Activated T-helper 1 cell treated with anti-CD3 and anti-CD28 coated beads, Interleukin-12 subunit alpha, Interleukin-12 subunit beta, Interleukin-2, Interleukin-4 antibody, amounts not matched to agents 30 ng/mL and 10 ng/mL and 1 ng/mL, durations not matched to agents 14 hours and 24 hours and 36 hours (primary cell): ENCODE data around the gene ANK3. TPM values are rescaled to one million over a fixed set of nuclear protein-coding genes. Genes with fewer than 3 reads are reported as not detected.

Experiments used
- DNase-seq: peaks from one replicate; pipeline ENCODE4 v3.0.0; 2021; ENCODE audit warnings: low spot score
- H3K27ac Mint-ChIP-seq: one replicate; pipeline ENCODE4 v1.8.0; 2021; ENCODE audit warnings: mild to moderate bottlenecking, mixed read lengths
- H3K27me3 Mint-ChIP-seq: one replicate; pipeline ENCODE4 v1.8.0; 2022; ENCODE audit warnings: mild to moderate bottlenecking, moderate library complexity, mixed read lengths; ENCODE audit not compliant: insufficient read depth
- H3K36me3 Mint-ChIP-seq: one replicate; pipeline ENCODE4 v1.8.0; 2021; ENCODE audit warnings: low read depth, mixed read lengths
- H3K4me1 Mint-ChIP-seq: one replicate; pipeline ENCODE4 v1.8.0; 2021; ENCODE audit warnings: low read depth, mixed read lengths
- H3K4me3 Mint-ChIP-seq: one replicate; pipeline ENCODE4 v1.8.0; 2021; ENCODE audit warnings: mild to moderate bottlenecking, moderate library complexity, mixed read lengths
- H3K9me3 Mint-ChIP-seq: one replicate; pipeline ENCODE4 v1.8.0; 2021; ENCODE audit warnings: mixed read lengths
- intact Hi-C: fragments of 100-400 bp; cut with micrococcal nuclease; formaldehyde crosslinking; loops from one replicate; pipeline ENCODE4 v1.15.1; 2024
- total RNA-seq: library from RNA; stranded (reverse); gene quantifications from 2 replicates; pipeline ENCODE4 v1.2.3, GENCODE V29; 2022

Gene ANK3
- total RNA-seq, 1 donor from 2014 or later: 26.8 TPM

- Mint-ChIP-seq H3K27ac (no peak overlapping the region), H3K36me3 (no peaks in the 10 kb centered on the region), H3K9me3 (no peaks in the 10 kb centered on the region), H3K4me1 (no peaks in the 10 kb centered on the region), H3K27me3 (no peaks in the 10 kb centered on the region), H3K4me3 (no peak overlapping the region)
- intact Hi-C loops: no loop called here
- DNase-seq: no peak
Measured at GRCh38 chr10:60343254-60343653, 46.4 kb downstream of the ANK3 start.

- Mint-ChIP-seq H3K27me3 (no peaks in the 10 kb centered on the region), H3K36me3 (no peaks in the 10 kb centered on the region), H3K27ac (no peak overlapping the region), H3K4me3 (no peak overlapping the region), H3K4me1 (no peaks in the 10 kb centered on the region), H3K9me3 (no peaks in the 10 kb centered on the region)
- intact Hi-C loops: no loop called here
- no peak for DNase-seq
Measured at GRCh38 chr10:60341969-60342368, 47.7 kb downstream of the ANK3 start.

GRCh38 chr10:60340973-60341372, 48.7 kb downstream of the ANK3 start:
- Mint-ChIP-seq H3K4me3 (no peak overlapping the region), H3K36me3 (no peaks in the 10 kb centered on the region), H3K9me3 (no peaks in the 10 kb centered on the region), H3K27me3 (no peaks in the 10 kb centered on the region), H3K4me1 (no peaks in the 10 kb centered on the region), H3K27ac (no peak overlapping the region)
- intact Hi-C loops: no loop called here
- no peak for DNase-seq

GRCh38 chr10:60339757-60340156, 49.9 kb downstream of the ANK3 start:
- Mint-ChIP-seq H3K36me3 (no peaks in the 10 kb centered on the region), H3K4me1 (no peaks in the 10 kb centered on the region), H3K27ac (no peak overlapping the region), H3K27me3 (no peaks in the 10 kb centered on the region), H3K4me3 (no peak overlapping the region), H3K9me3 (no peaks in the 10 kb centered on the region)
- intact Hi-C loops: no loop called here
- DNase-seq: no peak

DNA sequence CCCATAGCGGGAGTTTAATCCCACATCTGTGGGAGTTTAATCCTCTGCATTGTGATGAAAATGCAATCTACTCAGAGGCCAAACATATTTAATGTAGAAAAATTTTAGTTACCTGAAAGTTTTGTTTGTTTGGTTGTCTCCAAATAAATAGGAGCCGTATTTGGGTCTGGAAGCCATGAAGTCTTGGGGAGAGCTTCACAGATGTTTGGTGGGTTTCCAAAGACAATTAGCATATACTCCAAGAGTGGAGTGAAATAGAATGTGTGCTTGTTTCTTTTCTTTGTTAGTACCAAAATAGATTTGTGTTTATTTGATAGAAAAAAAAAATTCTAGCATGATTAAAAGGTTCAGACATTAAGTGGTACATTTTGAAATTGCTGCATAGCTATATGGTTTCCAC, 50.9 kb downstream of the ANK3 start:
- no peaks in the 10 kb centered on the region for H3K27me3 Mint-ChIP-seq
- H3K9me3 Mint-ChIP-seq: no peaks in the 10 kb centered on the region
- no peak overlapping the region for H3K27ac Mint-ChIP-seq
- no peaks in the 10 kb centered on the region for H3K4me1 Mint-ChIP-seq
- no peak overlapping the region for H3K4me3 Mint-ChIP-seq
- H3K36me3 Mint-ChIP-seq: no peaks in the 10 kb centered on the region
- intact Hi-C loops: no loop called here
- DNase-seq: no peak

DNA sequence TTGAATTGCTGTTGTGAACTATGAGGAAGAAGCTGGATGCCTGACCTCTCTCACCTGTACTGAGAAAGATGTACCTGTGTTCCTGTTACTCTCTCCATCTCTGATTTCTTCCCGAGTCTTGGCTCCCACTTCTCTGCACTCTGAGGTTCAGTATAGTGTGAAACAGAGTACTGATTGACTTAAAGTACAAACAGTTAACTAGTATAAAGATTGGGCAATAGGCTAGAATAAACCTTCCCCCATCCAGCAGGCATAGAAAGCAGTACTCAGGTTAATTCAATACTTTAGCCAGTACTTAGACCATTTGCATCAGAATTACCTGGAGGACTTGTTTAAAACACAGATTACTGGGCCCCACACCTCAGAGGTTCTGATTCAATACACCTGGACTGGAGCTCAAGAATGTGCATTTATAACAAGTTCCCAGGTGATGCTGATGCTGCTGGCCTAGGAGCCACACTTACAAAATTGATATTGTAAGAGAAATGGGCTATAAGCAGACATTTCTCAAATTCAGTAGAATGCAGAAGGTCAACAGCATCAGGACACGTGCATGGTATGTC, 51.6 kb downstream of the ANK3 start:
- Mint-ChIP-seq H3K4me1 (no peaks in the 10 kb centered on the region), H3K9me3 (no peaks in the 10 kb centered on the region), H3K36me3 (peaks cover 2% of the 10 kb centered on the region), H3K27ac (no peak overlapping the region), H3K4me3 (no peak overlapping the region), H3K27me3 (no peaks in the 10 kb centered on the region)
- DNase-seq: no peak
- intact Hi-C loops: no loop called here

GRCh38 chr10:60336901-60337630, 52.6 kb downstream of the ANK3 start:
- intact Hi-C loops: no loop called here
- Mint-ChIP-seq H3K27me3 (no peaks in the 10 kb centered on the region), H3K4me1 (no peaks in the 10 kb centered on the region), H3K9me3 (no peaks in the 10 kb centered on the region), H3K36me3 (peaks cover 2% of the 10 kb centered on the region), H3K4me3 (no peak overlapping the region), H3K27ac (no peak overlapping the region)
- DNase-seq: no peak

GRCh38 chr10:60335708-60336107, 54.0 kb downstream of the ANK3 start:
- H3K4me3 Mint-ChIP-seq: no peak overlapping the region
- no peaks in the 10 kb centered on the region for H3K9me3 Mint-ChIP-seq
- intact Hi-C loops: no loop called here
- DNase-seq: no peak
- no peaks in the 10 kb centered on the region for H3K27me3 Mint-ChIP-seq
- H3K27ac Mint-ChIP-seq: no peak overlapping the region
- no peaks in the 10 kb centered on the region for H3K4me1 Mint-ChIP-seq
- peaks cover 2% of the 10 kb centered on the region for H3K36me3 Mint-ChIP-seq

- H3K9me3 Mint-ChIP-seq: no peaks in the 10 kb centered on the region
- H3K4me3 Mint-ChIP-seq: no peak overlapping the region
- intact Hi-C loops: no loop called here
- peaks cover 2% of the 10 kb centered on the region for H3K36me3 Mint-ChIP-seq
- no peaks in the 10 kb centered on the region for H3K27me3 Mint-ChIP-seq
- no peak for DNase-seq
- no peaks in the 10 kb centered on the region for H3K4me1 Mint-ChIP-seq
- no peak overlapping the region for H3K27ac Mint-ChIP-seq
Measured at GRCh38 chr10:60334991-60335390, 54.7 kb downstream of the ANK3 start.

- Mint-ChIP-seq H3K4me1 (no peaks in the 10 kb centered on the region), H3K36me3 (peaks cover 2% of the 10 kb centered on the region)
- intact Hi-C loops: no loop called here
Measured at GRCh38 chr10:60332371-60332770, 57.3 kb downstream of the ANK3 start.

DNA sequence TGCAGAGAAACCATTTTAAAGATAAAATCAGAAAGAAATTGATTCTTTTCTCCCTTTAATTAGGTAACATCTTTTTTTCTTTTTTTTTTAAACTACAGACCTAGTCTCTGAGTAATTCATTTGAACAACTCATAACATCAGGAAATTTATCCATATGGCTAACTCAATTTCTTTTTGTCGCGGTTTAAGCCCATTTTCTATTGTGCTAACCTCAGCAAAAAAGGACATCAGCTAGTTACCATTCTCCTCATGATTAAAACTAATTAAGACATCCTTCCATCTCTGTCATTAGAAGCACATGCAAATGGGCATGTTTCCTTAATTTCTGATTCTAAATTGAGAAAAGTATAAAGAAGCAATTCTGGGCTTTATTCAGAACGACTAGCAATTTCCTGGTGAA, 57.8 kb downstream of the ANK3 start:
- no peak for DNase-seq
- no peak overlapping the region for H3K27ac Mint-ChIP-seq
- H3K4me3 Mint-ChIP-seq: no peak overlapping the region
- no peaks in the 10 kb centered on the region for H3K4me1 Mint-ChIP-seq
- intact Hi-C loops: no loop called here
- no peaks in the 10 kb centered on the region for H3K27me3 Mint-ChIP-seq
- H3K9me3 Mint-ChIP-seq: peaks cover 4% of the 10 kb centered on the region
- H3K36me3 Mint-ChIP-seq: peaks cover 2% of the 10 kb centered on the region

More at GRCh38 chr10:60332371-60332770, 57.3 kb downstream of the ANK3 start:
- Mint-ChIP-seq H3K27ac (no peak overlapping the region), H3K27me3 (no peaks in the 10 kb centered on the region), H3K9me3 (peaks cover 4% of the 10 kb centered on the region), H3K4me3 (no peak overlapping the region)
- DNase-seq: no peak

GRCh38 chr10:60323162-60323561, 66.5 kb downstream of the ANK3 start:
- intact Hi-C loops: no loop called here
- Mint-ChIP-seq H3K36me3 (peaks cover 2% of the 10 kb centered on the region), H3K9me3 (no peaks in the 10 kb centered on the region)

GRCh38 chr10:60320666-60321065, 69.0 kb downstream of the ANK3 start:
- Mint-ChIP-seq H3K4me3 (no peak overlapping the region), H3K4me1 (no peaks in the 10 kb centered on the region), H3K36me3 (peaks cover 2% of the 10 kb centered on the region), H3K27me3 (no peaks in the 10 kb centered on the region), H3K9me3 (no peaks in the 10 kb centered on the region), H3K27ac (no peak overlapping the region)
- intact Hi-C loops: no loop called here
- DNase-seq: no peak

More at GRCh38 chr10:60323162-60323561, 66.5 kb downstream of the ANK3 start:
- Mint-ChIP-seq H3K4me1 (no peaks in the 10 kb centered on the region), H3K27me3 (no peaks in the 10 kb centered on the region), H3K4me3 (no peak overlapping the region), H3K27ac (no peak overlapping the region)
- DNase-seq: no peak
